Neural cell (in vitro differentiated cells): ENCODE results near the gene PDZD4.

Experiments
- CTCF ChIP-seq: fragments of 450-650 bp; IDR thresholded peaks from 2 replicates; pipeline ENCODE4 v1.5.1; 2014; ENCODE audit warnings: antibody characterized with exemption, mild to moderate bottlenecking, moderate library complexity; ENCODE audit not compliant: poor library complexity, severe bottlenecking
- EZH2 ChIP-seq: fragments of 200-600, 300-800 bp; shearing (Covaris generic), sonication (generic); IDR thresholded peaks from 2 replicates; pipeline ENCODE4 v1.6.1; 2014; ENCODE audit warnings: antibody characterized with exemption, low read length, borderline replicate concordance, mild to moderate bottlenecking; ENCODE audit not compliant: insufficient read depth, poor library complexity, severe bottlenecking

GRCh38 chrX:153804621-153805020 lies 25.7 kb downstream of the PDZD4 start:
- TF ChIP-seq CTCF (no peak), EZH2 (no peak)
